HS-5 (cell line): ENCODE data around the gene HAPLN3.
A peak's percentile ranks its signal among the peaks of the same experiment; 100 is the strongest.

ENCODE experiments used
- DNase-seq: peaks from one replicate; pipeline ENCODE4 v3.0.0-alpha.2; 2012; ENCODE audit warnings: low read depth

HAPLN3 gene

GRCh38 chr15:88896333-88897033 lies 1.1 kb upstream of the HAPLN3 start:
- no peak for DNase-seq

- DNase-seq, result no peak
Observed at GRCh38 chr15:88894348-88894818, 961 bp downstream of the HAPLN3 start.

DNA sequence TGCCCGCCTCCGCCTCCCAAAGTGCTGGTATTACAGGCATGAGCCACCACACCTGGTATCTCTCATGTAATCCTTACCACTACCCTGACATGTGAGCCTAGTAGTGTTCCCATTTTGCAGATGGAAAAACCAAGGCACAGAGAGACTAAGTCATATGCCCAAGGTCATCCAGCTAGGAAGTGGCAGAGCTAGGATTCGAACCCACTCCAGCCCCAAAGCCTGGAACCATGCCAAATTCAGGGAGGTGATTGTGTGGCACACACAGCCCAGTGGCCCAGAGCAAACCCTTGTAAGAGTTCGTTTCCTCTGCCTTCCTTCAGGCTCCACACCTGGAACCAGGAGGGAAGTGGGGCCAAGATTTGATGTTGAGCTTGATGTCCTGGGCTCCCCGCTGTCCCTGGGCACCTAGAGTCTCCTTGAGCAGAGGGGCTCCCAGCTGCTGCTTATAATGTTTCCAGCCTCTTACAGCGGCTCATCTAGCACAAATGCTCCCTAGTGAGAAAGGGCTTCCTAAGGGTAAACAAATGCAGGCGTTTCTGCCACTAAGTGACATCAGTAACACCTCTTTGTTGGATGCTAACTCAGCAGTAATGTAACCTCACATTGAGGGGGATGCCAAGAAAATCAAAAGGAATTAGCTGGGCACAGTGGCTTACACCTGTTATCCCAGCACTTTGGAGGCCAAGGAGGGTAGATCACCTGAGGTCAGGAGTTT lies 3.6 kb downstream of the HAPLN3 start:
- DNase-seq, result no peak

DNA sequence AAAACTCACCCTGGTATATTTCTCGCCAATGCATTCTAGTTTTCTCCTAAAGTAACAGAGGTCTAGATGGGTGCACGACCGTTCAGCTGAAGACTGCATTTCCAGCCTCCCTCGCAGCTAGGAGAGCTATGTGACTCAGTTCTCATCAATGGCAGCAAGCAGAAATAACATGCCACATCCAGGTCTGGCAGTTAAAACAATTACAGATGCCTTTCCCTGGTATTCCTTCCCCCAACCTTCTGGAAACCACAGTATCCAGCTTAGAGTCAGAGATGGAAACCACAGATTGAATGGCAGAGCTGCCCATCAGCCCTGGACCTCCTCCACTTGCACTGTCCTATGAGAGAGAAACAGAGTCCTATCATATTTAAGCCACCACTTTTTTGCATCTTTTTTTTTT lies 4.8 kb downstream of the HAPLN3 start:
- DNase-seq, result no peak

- no peak for DNase-seq
Observed at GRCh38 chr15:88888719-88889118, 6.6 kb downstream of the HAPLN3 start.

DNA sequence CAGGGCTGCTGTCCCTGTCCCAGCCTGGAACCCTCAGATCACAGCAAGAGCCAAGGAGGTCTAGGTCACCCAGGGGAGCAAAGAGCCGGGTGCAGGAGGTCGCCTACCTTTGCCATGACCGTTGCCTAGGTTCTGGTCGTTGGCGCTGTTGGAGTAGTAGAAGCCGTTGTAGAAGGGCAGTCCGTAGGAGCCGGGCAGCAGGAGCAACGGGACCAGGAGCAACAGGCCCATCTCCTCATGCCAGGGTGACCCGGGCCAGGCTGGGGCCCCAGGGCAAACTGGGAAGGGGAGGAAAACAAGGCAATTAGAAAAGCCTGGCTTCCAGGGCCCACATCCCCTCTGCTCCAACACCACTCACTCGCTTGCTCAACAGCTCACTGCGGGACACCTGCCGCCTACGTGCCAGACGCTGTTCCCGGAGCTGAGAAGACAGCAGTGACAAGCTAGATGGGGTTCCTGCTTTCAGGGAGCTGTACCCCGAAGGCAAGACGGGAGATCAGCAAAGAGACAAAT lies 8.2 kb downstream of the HAPLN3 start:
- DNase-seq, result no peak

GRCh38 chr15:88882785-88883184 lies 12.6 kb downstream of the HAPLN3 start:
- DNase-seq, result peak; percentile 19

DNA sequence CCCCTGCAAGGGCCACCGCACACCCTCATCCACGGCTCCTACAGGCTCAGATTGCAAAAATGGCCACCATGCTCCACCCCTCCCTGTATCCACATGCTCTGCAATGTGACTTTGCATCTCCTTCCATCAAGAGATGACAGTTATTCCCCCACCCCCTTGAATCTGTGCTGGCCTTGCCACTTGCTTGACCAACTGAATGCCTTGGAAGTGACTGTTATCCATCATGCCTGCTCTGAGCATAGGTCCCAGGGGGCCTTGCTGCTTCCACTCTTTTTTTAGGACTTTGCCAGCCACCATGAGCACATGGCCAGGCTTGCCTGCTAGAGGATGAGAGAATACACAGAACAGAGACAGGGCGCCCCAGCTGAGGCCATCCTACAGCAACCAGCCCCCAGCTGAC lies 13.6 kb downstream of the HAPLN3 start:
- no peak for DNase-seq

DNA sequence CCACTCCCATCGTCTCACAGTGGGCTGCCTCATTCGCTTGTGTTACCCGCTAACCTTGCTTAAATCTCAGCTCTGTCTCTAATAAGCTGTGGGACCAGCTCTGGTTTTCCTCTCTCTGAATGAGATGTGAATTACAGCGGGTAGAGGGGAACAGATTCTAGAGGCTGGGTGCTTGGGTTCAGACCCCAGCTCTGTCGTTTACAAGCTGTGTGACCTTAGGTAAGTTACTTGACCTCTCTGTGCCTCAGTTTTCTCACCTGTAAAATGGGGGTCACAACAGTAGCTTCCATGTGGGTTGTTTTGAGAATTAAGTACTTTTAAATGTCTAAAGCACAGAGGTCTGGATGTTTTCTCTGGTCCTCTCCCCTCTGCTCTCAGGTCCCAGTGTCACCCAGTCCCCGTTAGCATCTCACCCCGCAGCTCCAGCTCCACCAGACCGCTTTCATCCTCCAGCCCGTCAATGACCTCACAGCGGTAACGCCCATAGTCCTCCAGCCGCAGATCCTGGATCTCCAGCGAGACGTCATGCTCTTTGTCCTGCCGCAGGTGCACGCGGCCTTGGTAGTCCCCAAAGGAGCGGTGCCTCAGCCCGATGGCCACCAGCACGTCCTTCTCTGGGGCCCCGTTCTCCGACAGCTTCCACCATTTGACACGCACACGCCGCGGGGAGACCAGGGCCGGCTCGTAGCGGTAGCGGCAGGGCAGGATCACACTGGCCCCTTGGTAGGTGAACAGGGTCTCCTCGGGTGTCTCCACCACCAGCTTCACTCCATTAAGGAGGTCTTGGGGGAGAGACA lies 14.2 kb downstream of the HAPLN3 start:
- no peak for DNase-seq

GRCh38 chr15:88878720-88879184 lies 16.6 kb downstream of the HAPLN3 start:
- DNase-seq, result no peak

DNA sequence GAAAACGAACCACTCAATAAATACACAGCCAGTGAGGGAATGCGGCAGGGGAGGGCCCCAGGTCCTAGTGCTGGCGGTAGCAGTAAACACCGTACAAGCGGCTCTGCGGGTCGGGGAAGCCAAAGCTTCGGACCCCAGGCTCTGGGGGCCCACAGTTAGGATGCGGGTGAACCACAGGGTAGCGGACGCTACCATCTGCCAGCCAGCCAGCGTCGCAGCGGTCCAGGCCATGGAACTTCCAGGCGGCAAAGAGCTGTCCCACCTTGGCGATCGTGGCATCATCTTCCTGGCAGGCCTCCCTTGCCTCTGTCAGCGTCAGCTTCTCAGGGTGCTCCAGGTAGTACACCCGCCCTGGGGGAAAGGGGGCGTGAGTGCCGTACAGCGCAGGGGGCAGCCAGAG lies 17.4 kb downstream of the HAPLN3 start:
- no peak for DNase-seq

GRCh38 chr15:88877415-88877814 lies 17.9 kb downstream of the HAPLN3 start:
- no peak for DNase-seq

- no peak for DNase-seq
Observed at GRCh38 chr15:88876573-88876972, 18.8 kb downstream of the HAPLN3 start.

DNA sequence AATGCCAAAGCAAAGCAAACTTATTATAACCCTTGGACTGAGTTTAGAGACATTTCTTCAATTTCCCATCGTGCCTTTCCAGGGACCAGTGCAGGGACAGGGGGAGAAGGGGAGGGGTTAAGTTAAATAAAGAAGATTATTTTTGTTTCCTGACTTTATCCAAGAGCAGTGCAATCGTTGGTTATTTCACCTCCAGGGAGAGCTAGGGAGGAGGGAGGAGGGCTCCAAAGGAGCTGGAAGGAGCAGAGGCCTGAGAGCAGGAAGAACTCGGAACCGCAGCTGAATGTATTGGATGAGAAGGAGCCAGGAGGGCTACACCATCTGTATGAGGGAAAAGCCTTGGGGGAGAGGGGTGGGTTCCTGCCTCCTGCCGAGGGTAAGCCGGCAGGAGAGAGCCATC lies 20.7 kb downstream of the HAPLN3 start:
- no peak for DNase-seq

DNA sequence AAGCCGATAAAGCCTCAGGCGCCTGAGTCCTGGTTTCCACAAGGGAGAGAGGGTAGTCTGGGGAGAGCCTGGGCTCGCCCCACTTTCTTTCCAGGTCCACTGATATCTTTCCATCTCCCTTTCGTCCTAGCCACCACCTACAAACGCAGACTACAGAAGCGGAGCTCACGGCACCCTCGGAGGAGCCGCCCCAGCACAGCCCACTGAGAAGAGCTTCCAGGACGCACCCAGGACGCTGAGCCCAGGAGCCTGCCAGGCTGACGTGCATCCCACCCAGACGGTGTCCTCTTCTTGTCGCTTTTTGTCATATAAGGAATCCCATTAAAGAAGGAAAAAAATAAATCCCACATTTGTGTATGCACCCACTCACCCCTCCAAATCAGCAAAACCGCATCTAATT lies 21.1 kb downstream of the HAPLN3 start:
- no peak for DNase-seq

GRCh38 chr15:88873786-88874185 lies 21.6 kb downstream of the HAPLN3 start:
- no peak for DNase-seq

- DNase-seq, result no peak
Observed at GRCh38 chr15:88872706-88873105, 22.6 kb downstream of the HAPLN3 start.

GRCh38 chr15:88872106-88872505 lies 23.2 kb downstream of the HAPLN3 start:
- no peak for DNase-seq

DNA sequence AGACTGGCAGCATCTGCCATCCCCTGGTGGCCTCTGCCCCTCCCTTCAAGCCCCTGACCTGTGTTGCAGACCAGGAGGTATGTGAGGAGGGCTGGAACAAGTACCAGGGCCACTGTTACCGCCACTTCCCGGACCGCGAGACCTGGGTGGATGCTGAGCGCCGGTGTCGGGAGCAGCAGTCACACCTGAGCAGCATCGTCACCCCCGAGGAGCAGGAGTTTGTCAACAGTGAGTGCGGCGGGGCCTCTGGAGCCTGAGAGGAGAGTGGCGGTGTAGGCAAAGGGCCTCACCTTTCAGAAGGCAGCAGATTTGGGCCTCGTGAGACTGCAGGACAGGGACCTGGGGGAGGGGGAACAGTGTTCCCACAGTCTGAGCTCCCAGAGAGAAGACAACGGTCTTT lies 24.0 kb downstream of the HAPLN3 start:
- no peak for DNase-seq

GRCh38 chr15:88866295-88866881 lies 29.0 kb downstream of the HAPLN3 start:
- no peak for DNase-seq

- no peak for DNase-seq
Observed at GRCh38 chr15:88865498-88866099, 29.7 kb downstream of the HAPLN3 start.
